ENCODE results near the gene PTPN11. TPM values are rescaled to one million over a fixed set of nuclear protein-coding genes. Genes with fewer than 3 reads are reported as not detected.

Gene PTPN11
- total RNA-seq = 91.8 and 92.1 TPM in 2 replicates
- long read RNA-seq, partial matches to known transcripts = 12 of 39 reads
- long read RNA-seq, other reads (novel, unspliced or antisense) = 27 of 39 reads

DNA sequence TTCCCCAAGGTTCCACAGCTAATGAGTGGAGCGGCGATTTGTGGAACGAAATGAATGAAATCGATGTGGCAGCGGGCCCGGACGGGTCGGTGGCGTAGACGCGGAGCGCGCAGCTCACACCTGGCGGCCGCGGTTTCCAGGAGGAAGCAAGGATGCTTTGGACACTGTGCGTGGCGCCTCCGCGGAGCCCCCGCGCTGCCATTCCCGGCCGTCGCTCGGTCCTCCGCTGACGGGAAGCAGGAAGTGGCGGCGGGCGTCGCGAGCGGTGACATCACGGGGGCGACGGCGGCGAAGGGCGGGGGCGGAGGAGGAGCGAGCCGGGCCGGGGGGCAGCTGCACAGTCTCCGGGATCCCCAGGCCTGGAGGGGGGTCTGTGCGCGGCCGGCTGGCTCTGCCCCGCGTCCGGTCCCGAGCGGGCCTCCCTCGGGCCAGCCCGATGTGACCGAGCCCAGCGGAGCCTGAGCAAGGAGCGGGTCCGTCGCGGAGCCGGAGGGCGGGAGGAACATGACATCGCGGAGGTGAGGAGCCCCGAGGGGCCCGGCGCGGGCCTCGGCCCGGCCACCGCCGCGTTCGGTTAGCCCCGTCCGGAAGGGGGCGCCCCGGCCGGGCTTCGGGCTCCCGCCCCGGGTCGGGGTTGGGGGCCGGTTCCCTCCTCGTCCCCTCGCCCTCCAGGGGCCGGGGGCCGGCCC is at the start of gene PTPN11:
PTPN11 (plus strand) TSS at position 340 of the 689 bp plus-strand sequence; CDS start at position 505, 165 bp downstream.
- H3K4me1 Mint-ChIP-seq = peaks cover 47% of the 10 kb centered on the region
- DNase-seq (ENCODE audit: low read depth, low spot score) = peak; percentile 84
- no peaks in the 10 kb centered on the region for H3K36me3 Mint-ChIP-seq (ENCODE audit: low read depth)
- H3K9me3 Mint-ChIP-seq = no peaks in the 10 kb centered on the region
- TF ChIP-seq, protein P1, sequence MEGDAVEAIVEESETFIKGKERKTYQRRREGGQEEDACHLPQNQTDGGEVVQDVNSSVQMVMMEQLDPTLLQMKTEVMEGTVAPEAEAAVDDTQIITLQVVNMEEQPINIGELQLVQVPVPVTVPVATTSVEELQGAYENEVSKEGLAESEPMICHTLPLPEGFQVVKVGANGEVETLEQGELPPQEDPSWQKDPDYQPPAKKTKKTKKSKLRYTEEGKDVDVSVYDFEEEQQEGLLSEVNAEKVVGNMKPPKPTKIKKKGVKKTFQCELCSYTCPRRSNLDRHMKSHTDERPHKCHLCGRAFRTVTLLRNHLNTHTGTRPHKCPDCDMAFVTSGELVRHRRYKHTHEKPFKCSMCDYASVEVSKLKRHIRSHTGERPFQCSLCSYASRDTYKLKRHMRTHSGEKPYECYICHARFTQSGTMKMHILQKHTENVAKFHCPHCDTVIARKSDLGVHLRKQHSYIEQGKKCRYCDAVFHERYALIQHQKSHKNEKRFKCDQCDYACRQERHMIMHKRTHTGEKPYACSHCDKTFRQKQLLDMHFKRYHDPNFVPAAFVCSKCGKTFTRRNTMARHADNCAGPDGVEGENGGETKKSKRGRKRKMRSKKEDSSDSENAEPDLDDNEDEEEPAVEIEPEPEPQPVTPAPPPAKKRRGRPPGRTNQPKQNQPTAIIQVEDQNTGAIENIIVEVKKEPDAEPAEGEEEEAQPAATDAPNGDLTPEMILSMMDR (conservative IDR thresholded peaks at IDR 0.05) = peak; percentile 73
- H3K4me3 Mint-ChIP-seq = peak within 1 kb of the TSS; percentile 97
- H3K27me3 Mint-ChIP-seq (ENCODE audit: low read depth) = peaks cover 5% of the 10 kb centered on the region
- H3K27ac Mint-ChIP-seq (ENCODE audit: unreplicated experiment) = peak within 1 kb of the TSS; percentile 93

DNA sequence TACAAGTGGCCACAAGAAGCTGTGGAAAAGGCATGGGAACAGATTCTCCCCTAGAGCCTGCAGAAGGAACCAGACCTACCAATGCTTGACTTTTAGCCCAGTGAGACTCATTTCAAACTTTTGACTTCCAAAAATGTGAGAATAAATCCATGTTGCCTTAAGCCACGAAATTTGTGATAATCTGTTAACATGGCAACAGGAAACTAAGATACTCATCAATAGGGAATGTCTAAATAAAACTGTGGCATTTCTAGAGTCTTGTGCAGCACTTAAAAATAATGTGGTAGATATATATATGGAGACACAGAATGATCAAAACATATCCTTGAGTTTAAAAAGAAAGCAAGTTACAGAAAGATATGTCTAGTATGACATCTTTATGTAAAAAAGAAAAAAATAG is 48.5 kb upstream of the PTPN11 start:
- Mint-ChIP-seq H3K27ac (ENCODE audit: unreplicated experiment) (no peak overlapping the region), H3K9me3 (no peaks in the 10 kb centered on the region), H3K4me1 (peaks cover 7% of the 10 kb centered on the region), H3K36me3 (ENCODE audit: low read depth) (no peaks in the 10 kb centered on the region), H3K27me3 (ENCODE audit: low read depth) (no peaks in the 10 kb centered on the region), H3K4me3 (no peak overlapping the region)
- TF ChIP-seq, protein P1 (conservative IDR thresholded peaks at IDR 0.05) = no peak
- no peak for DNase-seq (ENCODE audit: low read depth, low spot score)

DNA sequence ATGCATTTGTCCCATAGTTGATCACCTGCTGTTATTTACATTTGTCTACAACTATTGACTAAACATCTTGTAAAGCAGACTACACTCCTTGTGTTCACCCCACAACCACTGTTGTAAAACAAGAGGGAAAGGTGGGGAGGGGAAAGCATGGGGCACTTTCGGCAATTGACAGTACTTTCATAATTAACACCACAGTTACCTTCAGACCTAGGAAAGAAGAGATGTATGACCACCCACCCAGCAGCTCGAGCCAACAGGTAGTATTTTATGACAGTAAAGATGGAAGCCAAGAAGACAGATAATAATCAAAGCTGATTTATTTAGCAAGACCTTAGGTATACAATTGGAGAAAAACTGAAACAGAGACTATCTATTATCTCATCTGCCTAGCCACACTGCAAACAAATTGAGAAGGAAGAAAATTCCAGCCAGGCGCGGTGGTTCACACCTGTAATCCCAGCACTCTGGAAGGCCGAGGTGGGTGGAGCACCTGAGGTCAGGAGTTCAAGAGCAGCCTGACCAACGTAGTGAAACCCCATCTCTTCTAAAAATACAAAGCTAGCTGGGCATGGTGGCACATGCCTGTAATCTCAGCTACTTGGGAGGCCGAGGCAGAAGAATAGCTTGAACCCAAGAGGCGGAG is 47.8 kb upstream of the PTPN11 start:
- no peaks in the 10 kb centered on the region for H3K27me3 Mint-ChIP-seq (ENCODE audit: low read depth)
- DNase-seq (ENCODE audit: low read depth, low spot score) = no peak
- peaks cover 3% of the 10 kb centered on the region for H3K4me1 Mint-ChIP-seq
- no peak overlapping the region for H3K27ac Mint-ChIP-seq (ENCODE audit: unreplicated experiment)
- TF ChIP-seq, protein P1 (conservative IDR thresholded peaks at IDR 0.05) = no peak
- no peak overlapping the region for H3K4me3 Mint-ChIP-seq
- H3K36me3 Mint-ChIP-seq (ENCODE audit: low read depth) = no peaks in the 10 kb centered on the region
- H3K9me3 Mint-ChIP-seq = no peaks in the 10 kb centered on the region

DNA sequence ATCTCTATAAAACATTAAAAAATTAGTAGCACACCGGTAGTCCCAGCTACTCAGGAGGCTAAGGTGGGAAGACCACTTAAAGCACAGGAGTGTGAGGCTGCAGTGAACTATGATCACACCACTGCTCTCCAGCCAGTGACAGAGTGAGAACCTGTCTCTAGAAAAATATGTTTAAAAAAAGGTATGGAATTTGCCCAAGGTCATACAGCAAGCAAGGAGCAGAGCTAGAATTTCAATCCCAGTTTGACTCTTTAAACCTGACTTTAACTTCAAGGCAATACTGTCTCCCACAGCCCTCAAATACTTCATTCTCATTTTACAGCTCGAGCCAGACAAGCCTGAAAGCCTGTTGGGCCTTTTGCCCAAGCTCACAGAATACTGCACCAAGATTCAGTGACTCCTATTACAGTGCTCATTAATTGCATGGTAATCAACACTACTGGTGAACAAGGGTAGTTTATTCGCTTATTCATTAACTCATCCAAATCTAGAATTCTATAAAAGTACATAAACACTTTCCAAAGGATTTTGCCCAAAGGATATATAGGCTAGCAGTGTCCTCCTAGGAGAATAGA is 44.5 kb upstream of the PTPN11 start:
- Mint-ChIP-seq H3K27ac (ENCODE audit: unreplicated experiment) (no peak overlapping the region), H3K36me3 (ENCODE audit: low read depth) (peaks cover 3% of the 10 kb centered on the region), H3K9me3 (peaks cover 3% of the 10 kb centered on the region), H3K4me3 (no peak overlapping the region), H3K27me3 (ENCODE audit: low read depth) (no peaks in the 10 kb centered on the region), H3K4me1 (peaks cover 3% of the 10 kb centered on the region)
- TF ChIP-seq, protein P1 (conservative IDR thresholded peaks at IDR 0.05) = no peak
- DNase-seq (ENCODE audit: low read depth, low spot score) = no peak

DNA sequence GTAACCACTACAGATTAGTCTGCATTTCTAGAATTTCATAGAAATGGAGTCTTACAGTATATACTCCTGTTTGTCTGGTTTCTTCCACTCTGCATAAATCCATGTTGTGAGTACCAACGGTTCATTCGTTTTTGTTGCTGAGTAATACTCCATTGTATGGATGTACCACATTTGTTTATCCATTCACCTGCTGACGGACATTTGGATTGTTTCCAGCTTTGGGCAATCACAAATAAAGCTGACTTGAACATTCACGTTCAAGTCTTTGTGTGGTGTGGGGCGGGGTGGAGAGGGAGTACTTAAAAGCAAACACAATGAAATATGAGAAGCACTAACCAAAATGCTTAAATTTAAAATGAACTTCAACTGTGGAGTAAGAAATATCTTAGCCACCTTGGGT is 43.6 kb upstream of the PTPN11 start:
- no peak overlapping the region for H3K27ac Mint-ChIP-seq (ENCODE audit: unreplicated experiment)
- H3K27me3 Mint-ChIP-seq (ENCODE audit: low read depth) = no peaks in the 10 kb centered on the region
- H3K9me3 Mint-ChIP-seq = peaks cover 3% of the 10 kb centered on the region
- TF ChIP-seq, protein P1 (conservative IDR thresholded peaks at IDR 0.05) = no peak
- peaks cover 3% of the 10 kb centered on the region for H3K36me3 Mint-ChIP-seq (ENCODE audit: low read depth)
- H3K4me1 Mint-ChIP-seq = peaks cover 9% of the 10 kb centered on the region
- no peak for DNase-seq (ENCODE audit: low read depth, low spot score)
- no peak overlapping the region for H3K4me3 Mint-ChIP-seq

All from neural crest cell (in vitro differentiated cells).